Esophagus muscularis mucosa (tissue), 4 donors: ENCODE data around the gene LOXL4.

Experiments used
- EP300 ChIP-seq: sonication (generic); formaldehyde crosslinking; IDR thresholded peaks from one replicate; pipeline ENCODE4 v1.6.1; 2017; ENCODE audit warnings: antibody characterized with exemption
- POLR2A ChIP-seq: fragments of 450-650 bp; IDR thresholded peaks from one replicate; pipeline ENCODE4 v1.6.1; 2017; ENCODE audit warnings: antibody characterized with exemption, moderate library complexity, mild to moderate bottlenecking, low read depth
- POLR2AphosphoS5 ChIP-seq, 2 donors: sonication (generic); formaldehyde crosslinking; IDR thresholded peaks; one replicate each; pipeline ENCODE4 v1.6.1; 2017; ENCODE audit warnings: antibody characterized with exemption in 2 of 2
- TF ChIP-seq, protein P1 (sequence below), 3 experiments: fragments of 200-600 bp in 2 of 3; fragments of 450-650 bp in 1 of 3; sonication (generic) in 2 of 3; IDR thresholded peaks; one replicate each; pipeline ENCODE4 v1.5.1; 2017 to 2019; ENCODE audit warnings: antibody characterized with exemption in 3 of 3, mild to moderate bottlenecking in 2 of 3, moderate library complexity in 1 of 3

DNA sequence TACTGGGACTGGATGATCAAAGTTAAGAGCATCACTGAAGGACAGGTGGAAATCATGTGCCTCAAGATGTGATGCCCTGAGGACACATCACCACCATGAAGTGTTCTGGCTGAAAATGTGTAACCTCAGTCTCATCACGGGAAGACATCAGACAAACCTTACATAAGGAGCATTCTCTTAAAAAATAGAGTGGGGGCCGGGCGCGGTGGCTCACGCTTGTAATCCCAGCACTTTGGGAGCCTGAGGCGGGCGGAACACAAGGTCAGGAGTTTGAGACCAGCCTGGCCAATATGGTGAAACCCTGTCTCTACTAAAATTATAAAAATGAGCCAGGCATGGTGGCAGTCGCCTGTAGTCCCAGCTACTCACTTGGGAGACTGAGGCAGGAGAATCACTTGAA is 65.6 kb downstream of the LOXL4 start:
- TF ChIP-seq, protein P1, sequence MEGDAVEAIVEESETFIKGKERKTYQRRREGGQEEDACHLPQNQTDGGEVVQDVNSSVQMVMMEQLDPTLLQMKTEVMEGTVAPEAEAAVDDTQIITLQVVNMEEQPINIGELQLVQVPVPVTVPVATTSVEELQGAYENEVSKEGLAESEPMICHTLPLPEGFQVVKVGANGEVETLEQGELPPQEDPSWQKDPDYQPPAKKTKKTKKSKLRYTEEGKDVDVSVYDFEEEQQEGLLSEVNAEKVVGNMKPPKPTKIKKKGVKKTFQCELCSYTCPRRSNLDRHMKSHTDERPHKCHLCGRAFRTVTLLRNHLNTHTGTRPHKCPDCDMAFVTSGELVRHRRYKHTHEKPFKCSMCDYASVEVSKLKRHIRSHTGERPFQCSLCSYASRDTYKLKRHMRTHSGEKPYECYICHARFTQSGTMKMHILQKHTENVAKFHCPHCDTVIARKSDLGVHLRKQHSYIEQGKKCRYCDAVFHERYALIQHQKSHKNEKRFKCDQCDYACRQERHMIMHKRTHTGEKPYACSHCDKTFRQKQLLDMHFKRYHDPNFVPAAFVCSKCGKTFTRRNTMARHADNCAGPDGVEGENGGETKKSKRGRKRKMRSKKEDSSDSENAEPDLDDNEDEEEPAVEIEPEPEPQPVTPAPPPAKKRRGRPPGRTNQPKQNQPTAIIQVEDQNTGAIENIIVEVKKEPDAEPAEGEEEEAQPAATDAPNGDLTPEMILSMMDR (IDR thresholded peaks at IDR 0.05): no peak
- TF ChIP-seq POLR2A: no peak
- TF ChIP-seq EP300: no peak
- no peak for TF ChIP-seq POLR2AphosphoS5 (IDR thresholded peaks at IDR 0.05)
